IPS-18a (cell line): ENCODE results near the gene TRIM66.

Source experiments
- H3K27ac ChIP-seq: one replicate; pipeline ENCODE4 v1.5.1; 2013; ENCODE audit warnings: low read length
- H3K27me3 ChIP-seq: one replicate; pipeline ENCODE4 v1.6.1; 2013; ENCODE audit warnings: mild to moderate bottlenecking, low read length; ENCODE audit not compliant: control insufficient read depth, insufficient read depth
- H3K36me3 ChIP-seq: one replicate; pipeline ENCODE4 v1.6.1; 2013; ENCODE audit warnings: low read depth, low read length; ENCODE audit not compliant: control insufficient read depth
- H3K4me1 ChIP-seq: one replicate; pipeline ENCODE4 v1.6.1; 2013; ENCODE audit warnings: low read depth, low read length; ENCODE audit not compliant: control insufficient read depth
- H3K4me3 ChIP-seq: one replicate; pipeline ENCODE4 v1.5.1; 2013; ENCODE audit warnings: low read length
- H3K9ac ChIP-seq: one replicate; pipeline ENCODE4 v1.6.1; 2013; ENCODE audit warnings: mild to moderate bottlenecking, low read length, moderate library complexity
- H3K9me3 ChIP-seq: one replicate; pipeline ENCODE4 v1.6.1; 2013; ENCODE audit warnings: low read depth, low read length; ENCODE audit not compliant: control insufficient read depth

Gene TRIM66

DNA sequence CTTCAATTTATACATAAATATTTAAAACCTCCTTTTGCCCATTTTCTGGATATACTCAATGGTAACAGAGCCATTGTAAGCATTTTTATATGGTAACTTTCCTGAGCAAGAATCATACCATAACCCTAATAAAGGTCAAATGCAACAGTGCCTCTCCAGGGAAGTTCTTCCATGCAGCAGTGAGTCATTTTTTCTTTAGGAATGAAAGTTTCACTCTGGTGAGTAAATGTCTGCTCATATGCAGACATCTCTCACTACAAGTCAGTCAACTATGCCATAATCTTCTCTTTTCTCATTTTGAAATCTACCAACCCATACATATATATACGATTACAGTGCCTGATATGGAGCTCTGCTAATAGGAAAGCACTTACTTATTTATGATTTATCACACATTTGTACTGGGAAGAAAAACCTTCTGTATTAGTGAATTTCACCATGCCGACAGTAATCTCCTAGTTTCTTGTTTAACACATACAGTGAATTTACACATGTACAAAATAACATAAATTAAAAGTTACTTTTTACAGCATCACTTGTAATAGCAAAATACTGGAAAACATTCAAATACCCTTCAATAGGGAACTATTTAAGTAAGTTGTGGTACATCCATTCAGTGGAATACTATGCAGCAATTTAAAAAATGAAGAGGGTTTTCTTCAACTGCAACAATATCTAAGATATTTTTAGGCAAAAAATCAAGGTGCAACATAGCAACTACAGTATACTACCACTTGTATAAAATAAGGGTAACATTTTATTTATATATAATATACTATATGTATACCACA, 104.5 kb downstream of the TRIM66 start:
- no peaks in the 10 kb centered on the region for H3K36me3 ChIP-seq
- H3K4me3 ChIP-seq, result no peak overlapping the region
- no peaks in the 10 kb centered on the region for H3K4me1 ChIP-seq
- no peak overlapping the region for H3K9ac ChIP-seq
- no peak overlapping the region for H3K27ac ChIP-seq
- H3K27me3 ChIP-seq, result no peaks in the 10 kb centered on the region
- H3K9me3 ChIP-seq, result no peaks in the 10 kb centered on the region

DNA sequence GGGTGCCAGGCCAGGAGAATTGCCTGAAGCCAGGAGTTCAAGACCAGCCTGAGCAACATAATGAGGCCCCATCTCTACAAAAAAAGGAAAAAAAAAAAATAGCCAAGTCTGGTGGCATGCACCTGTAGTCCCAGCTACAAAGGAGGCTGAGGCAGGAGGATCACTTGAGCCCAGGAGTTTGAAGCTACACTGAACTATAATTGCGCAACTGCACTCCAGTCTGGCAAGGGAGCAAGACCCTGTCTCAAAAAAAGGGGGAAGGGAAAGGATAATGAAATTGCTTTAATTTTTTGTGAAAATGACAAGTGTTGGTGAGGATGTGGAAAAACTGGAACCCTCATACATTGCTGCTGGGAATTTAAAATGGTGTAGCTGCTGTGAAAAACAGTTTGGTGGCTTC, 107.7 kb downstream of the TRIM66 start:
- no peaks in the 10 kb centered on the region for H3K4me1 ChIP-seq
- no peak overlapping the region for H3K4me3 ChIP-seq
- H3K9ac ChIP-seq, result no peak overlapping the region
- H3K27me3 ChIP-seq, result no peaks in the 10 kb centered on the region
- H3K36me3 ChIP-seq, result no peaks in the 10 kb centered on the region
- no peaks in the 10 kb centered on the region for H3K9me3 ChIP-seq
- H3K27ac ChIP-seq, result no peak overlapping the region

DNA sequence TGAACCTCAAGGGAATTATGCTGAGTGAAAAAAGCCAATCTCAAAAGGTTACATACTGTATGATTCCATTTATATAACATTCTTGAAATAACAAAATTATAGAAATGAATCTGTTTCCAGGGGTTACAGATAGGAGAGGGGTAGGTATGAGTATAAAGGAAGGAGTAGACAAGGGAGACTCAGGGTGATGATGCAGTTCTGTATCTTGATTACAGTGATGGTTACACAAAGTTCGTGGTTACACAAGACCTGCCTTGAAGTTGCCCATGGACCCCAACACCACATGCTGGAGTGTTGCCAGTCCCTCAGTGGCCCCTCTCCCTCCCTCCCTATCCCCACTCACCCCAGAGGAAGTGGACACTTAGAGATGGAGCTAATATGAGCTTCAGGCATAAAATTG, 108.7 kb downstream of the TRIM66 start:
- Histone ChIP-seq H3K4me1 (no peaks in the 10 kb centered on the region), H3K27ac (no peak overlapping the region), H3K27me3 (no peaks in the 10 kb centered on the region), H3K4me3 (no peak overlapping the region), H3K9me3 (no peaks in the 10 kb centered on the region), H3K9ac (no peak overlapping the region), H3K36me3 (no peaks in the 10 kb centered on the region)

DNA sequence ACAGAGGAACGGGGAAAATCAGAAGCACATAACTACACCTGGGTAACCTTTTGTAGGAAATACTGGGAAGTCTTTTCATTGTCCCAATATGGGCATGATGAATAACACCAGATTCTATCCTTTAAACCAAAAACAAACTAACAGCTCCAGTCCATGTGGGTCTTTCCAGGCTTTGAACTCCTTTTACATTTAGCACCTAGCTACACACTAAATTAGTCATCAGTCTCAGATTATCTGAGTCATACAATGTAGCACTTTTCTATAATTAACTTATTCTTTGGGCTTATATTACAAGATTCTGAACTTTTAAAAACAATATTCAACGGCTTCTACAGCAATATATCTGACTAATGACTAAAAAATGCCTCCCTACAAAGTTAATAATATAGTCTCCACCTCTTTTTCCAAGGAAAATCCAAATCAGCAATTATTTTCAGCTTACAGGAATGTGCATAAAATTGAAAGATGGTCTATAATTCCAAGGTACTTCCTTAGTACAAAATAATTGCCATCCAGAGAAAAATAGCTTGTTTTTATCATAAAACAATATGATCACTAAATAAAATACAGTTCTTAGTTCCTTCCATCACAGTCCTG, 114.8 kb downstream of the TRIM66 start:
- H3K9me3 ChIP-seq, result no peaks in the 10 kb centered on the region
- no peak overlapping the region for H3K27ac ChIP-seq
- H3K27me3 ChIP-seq, result no peaks in the 10 kb centered on the region
- no peak overlapping the region for H3K4me3 ChIP-seq
- no peaks in the 10 kb centered on the region for H3K4me1 ChIP-seq
- no peak overlapping the region for H3K9ac ChIP-seq
- no peaks in the 10 kb centered on the region for H3K36me3 ChIP-seq

DNA sequence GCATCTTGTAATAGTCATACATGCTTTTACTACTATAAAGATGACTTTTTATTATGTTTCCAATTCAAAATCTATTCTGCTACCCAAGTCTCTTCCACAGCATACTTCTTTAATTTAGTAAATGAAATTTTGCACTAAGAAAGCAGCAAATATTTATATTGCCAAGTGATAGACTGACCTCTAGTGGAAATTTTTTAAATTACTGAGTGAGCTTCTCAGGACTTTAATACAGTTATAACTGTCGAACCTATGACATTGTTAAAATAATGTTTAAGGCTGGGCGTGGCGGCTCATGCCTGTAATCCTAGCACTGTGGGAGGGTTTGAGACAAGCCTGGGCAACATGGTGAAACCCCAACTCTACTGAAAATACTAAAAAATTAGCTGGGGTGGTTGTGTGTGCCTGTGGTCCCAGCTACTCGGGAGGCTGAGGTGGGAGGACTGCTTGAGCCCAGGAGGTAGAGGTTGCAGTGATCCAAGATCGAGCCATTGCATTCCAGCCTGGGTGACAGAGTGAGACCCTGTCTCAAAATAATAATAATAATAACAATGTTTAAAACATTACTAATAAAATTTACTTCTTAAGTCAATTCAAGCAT, 115.8 kb downstream of the TRIM66 start:
- H3K4me3 ChIP-seq, result no peak overlapping the region
- H3K4me1 ChIP-seq, result no peaks in the 10 kb centered on the region
- no peak overlapping the region for H3K9ac ChIP-seq
- no peaks in the 10 kb centered on the region for H3K36me3 ChIP-seq
- no peaks in the 10 kb centered on the region for H3K9me3 ChIP-seq
- H3K27ac ChIP-seq, result no peak overlapping the region
- no peaks in the 10 kb centered on the region for H3K27me3 ChIP-seq

DNA sequence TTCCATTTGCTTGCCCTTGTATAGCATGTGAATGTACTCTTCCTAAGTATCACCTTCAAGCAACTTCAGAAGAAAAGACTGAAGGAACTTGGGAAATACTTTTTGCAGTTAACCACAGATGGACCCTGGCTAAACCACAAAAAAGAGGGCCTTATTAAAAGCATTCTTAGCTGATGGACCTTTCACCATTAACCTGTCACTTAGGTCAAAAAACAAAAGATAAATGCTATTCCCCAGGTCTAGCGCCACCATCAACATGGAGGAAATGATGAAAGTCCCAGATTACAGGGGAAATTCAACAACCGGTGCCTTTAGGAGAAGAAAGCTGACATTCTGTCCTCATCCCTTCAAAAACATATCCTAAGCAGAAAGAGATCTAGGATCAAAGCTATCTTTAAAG, 117.9 kb downstream of the TRIM66 start:
- Histone ChIP-seq H3K4me3 (no peak overlapping the region), H3K27me3 (no peaks in the 10 kb centered on the region), H3K36me3 (no peaks in the 10 kb centered on the region), H3K9me3 (no peaks in the 10 kb centered on the region), H3K27ac (no peak overlapping the region), H3K9ac (no peak overlapping the region), H3K4me1 (no peaks in the 10 kb centered on the region)
